HG02642 (cell line): ENCODE data around the gene DCTN3.

Experiments
- ATAC-seq: cut with Tn5 transposase; IDR thresholded peaks from one replicate; pipeline ENCODE4 v1.9.1; 2021; ENCODE audit warnings: mild to moderate bottlenecking; ENCODE audit not compliant: unreplicated experiment, poor library complexity

DCTN3 gene

GRCh38 chr9:34576597-34577399, 43.5 kb downstream of the DCTN3 start:
- no peak for ATAC-seq

- ATAC-seq, result no peak
These were observed 44.3 kb downstream of the DCTN3 start for GRCh38 chr9:34575862-34576596.

GRCh38 chr9:34575241-34575640, 45.1 kb downstream of the DCTN3 start:
- ATAC-seq, result no peak

GRCh38 chr9:34574571-34574970, 45.7 kb downstream of the DCTN3 start:
- ATAC-seq, result no peak

- no peak for ATAC-seq
These were observed 46.5 kb downstream of the DCTN3 start for GRCh38 chr9:34573599-34574325.

GRCh38 chr9:34572628-34573027, 47.7 kb downstream of the DCTN3 start:
- ATAC-seq, result no peak

GRCh38 chr9:34572092-34572491, 48.2 kb downstream of the DCTN3 start:
- no peak for ATAC-seq

GRCh38 chr9:34571481-34571810, 48.8 kb downstream of the DCTN3 start:
- ATAC-seq, result no peak

GRCh38 chr9:34570809-34571480, 49.4 kb downstream of the DCTN3 start:
- no peak for ATAC-seq

GRCh38 chr9:34570376-34570775, 49.9 kb downstream of the DCTN3 start:
- no peak for ATAC-seq

GRCh38 chr9:34568774-34569173, 51.5 kb downstream of the DCTN3 start:
- no peak for ATAC-seq

- no peak for ATAC-seq
These were observed 52.2 kb downstream of the DCTN3 start for GRCh38 chr9:34568133-34568532.

GRCh38 chr9:34566972-34567371, 53.3 kb downstream of the DCTN3 start:
- no peak for ATAC-seq

GRCh38 chr9:34566322-34566721, 54.0 kb downstream of the DCTN3 start:
- no peak for ATAC-seq

GRCh38 chr9:34565856-34566255, 54.4 kb downstream of the DCTN3 start:
- ATAC-seq, result no peak

- no peak for ATAC-seq
These were observed 55.7 kb downstream of the DCTN3 start for GRCh38 chr9:34564617-34565016.
